Fibroblast of villous mesenchyme (primary cell): ENCODE measurements around the gene ZNF14. TPM values are rescaled to one million over a fixed set of nuclear protein-coding genes. Genes with fewer than 3 reads are reported as not detected.
"Not testable (repeated sequence)": the region's sequence is repeated elsewhere in the genome, so short reads cannot be mapped to it uniquely, and the experiment has no call there.

Experiments used
- DNase-seq: peaks from one replicate; pipeline ENCODE4 v3.0.0-alpha.2; 2010; ENCODE audit warnings: low read depth
- H3K4me3 ChIP-seq: 2 replicates; pipeline ENCODE4 v1.5.1; 2011; ENCODE audit warnings: low read depth, mild to moderate bottlenecking, low read length
- total RNA-seq: library from RNA; depleted of rRNA; stranded (reverse); fragments of >200 nt; gene quantifications from 2 replicates; pipeline ENCODE4 v1.2.3, GENCODE V29; 2012
- TF ChIP-seq, protein P1 (sequence below): IDR thresholded peaks from 2 replicates; pipeline ENCODE4 v1.5.1; 2012; ENCODE audit warnings: low read depth, mild to moderate bottlenecking, low read length; ENCODE audit not compliant: insufficient read depth

The ZNF14 gene
- total RNA-seq, 1 donor: 7.8 TPM

DNA sequence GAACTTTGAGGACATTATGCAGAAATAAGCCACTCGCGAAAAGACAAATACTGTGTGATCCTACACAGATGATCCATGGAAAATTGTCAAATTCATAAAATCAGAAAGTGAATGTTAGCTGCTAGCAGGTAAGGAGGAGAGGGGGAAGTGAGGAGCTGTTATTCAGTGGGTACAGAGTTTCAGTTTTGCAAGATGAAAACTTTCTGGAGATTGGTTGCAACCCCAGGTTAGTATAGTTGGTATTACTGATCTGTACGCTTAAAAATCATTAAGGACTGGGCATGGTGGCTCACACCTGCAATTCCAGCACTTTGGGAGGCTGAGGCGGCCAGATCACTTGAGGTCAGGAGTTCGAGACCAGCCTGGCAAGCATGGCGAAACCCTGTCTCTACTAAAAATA lies 46.3 kb downstream of the ZNF14 start:
- no peak for DNase-seq
- TF ChIP-seq, protein P1, sequence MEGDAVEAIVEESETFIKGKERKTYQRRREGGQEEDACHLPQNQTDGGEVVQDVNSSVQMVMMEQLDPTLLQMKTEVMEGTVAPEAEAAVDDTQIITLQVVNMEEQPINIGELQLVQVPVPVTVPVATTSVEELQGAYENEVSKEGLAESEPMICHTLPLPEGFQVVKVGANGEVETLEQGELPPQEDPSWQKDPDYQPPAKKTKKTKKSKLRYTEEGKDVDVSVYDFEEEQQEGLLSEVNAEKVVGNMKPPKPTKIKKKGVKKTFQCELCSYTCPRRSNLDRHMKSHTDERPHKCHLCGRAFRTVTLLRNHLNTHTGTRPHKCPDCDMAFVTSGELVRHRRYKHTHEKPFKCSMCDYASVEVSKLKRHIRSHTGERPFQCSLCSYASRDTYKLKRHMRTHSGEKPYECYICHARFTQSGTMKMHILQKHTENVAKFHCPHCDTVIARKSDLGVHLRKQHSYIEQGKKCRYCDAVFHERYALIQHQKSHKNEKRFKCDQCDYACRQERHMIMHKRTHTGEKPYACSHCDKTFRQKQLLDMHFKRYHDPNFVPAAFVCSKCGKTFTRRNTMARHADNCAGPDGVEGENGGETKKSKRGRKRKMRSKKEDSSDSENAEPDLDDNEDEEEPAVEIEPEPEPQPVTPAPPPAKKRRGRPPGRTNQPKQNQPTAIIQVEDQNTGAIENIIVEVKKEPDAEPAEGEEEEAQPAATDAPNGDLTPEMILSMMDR: no peak

DNA sequence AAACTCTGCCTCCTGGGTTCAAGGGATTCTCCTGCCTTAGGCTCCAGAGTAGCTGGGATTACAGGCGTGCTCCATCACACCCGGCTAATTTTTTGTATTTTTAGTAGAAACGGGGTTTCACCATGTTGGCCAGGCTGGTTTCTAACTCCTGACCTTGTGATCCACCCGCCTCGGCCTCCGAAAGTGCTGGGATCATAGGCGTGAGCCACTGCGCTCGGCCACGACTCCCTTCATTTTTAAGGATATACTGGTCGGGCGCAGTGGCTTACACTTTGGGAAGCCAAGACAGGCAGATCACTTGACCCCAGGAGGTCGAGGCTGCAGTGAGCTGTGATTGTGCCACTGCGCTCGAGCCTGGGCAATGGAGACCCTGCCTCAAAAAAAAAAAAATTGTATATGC lies 46.8 kb downstream of the ZNF14 start:
- H3K4me3 ChIP-seq, DNase-seq: not testable (repeated sequence)

More for the DNA sequence above, 46.3 kb downstream of the ZNF14 start:
- no peak overlapping the region for H3K4me3 ChIP-seq

DNA sequence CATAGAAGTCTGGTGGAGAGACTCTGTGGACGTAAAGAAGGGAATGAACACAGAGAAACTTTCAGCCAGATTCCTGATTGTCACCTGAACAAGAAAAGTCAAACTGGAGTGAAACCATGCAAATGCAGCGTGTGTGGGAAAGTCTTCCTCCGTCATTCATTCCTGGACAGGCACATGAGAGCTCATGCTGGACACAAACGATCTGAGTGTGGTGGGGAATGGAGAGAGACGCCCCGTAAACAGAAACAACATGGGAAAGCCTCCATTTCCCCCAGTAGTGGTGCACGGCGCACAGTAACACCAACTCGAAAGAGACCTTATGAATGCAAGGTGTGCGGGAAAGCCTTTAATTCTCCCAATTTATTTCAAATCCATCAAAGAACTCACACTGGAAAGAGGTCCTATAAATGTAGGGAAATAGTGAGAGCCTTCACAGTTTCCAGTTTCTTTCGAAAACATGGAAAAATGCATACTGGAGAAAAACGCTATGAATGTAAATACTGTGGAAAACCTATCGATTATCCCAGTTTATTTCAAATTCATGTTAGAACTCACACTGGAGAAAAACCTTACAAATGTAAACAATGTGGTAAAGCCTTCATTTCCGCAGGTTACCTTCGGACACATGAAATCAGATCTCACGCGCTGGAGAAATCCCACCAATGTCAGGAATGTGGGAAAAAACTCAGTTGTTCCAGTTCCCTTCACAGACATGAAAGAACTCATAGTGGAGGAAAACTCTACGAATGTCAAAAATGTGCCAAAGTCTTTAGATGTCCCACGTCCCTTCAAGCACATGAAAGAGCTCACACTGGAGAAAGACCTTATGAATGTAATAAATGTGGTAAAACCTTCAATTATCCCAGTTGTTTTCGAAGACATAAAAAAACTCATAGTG lies 53.5 kb downstream of the ZNF14 start:
- no peak for DNase-seq
- TF ChIP-seq, protein P1: no peak
- no peak overlapping the region for H3K4me3 ChIP-seq

DNA sequence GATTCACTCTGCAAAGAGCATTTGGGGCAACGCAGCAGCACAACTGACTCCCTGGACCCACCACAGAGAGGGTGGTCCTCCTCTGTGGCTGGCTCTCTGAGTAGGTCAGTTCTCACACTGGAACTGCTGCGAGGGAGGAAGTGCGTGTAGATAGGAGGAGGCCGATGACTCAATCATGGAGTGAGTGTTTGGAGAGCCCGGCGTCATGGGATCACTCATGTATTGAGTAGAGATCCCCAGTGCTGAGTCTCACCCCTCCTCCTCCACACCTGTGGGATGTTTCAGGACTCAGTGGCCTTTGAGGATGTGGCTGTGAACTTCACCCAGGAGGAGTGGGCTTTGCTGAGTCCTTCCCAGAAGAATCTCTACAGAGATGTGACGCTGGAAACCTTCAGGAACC lies 55.3 kb downstream of the ZNF14 start:
- TF ChIP-seq, protein P1: no peak
- DNase-seq: no peak

DNA sequence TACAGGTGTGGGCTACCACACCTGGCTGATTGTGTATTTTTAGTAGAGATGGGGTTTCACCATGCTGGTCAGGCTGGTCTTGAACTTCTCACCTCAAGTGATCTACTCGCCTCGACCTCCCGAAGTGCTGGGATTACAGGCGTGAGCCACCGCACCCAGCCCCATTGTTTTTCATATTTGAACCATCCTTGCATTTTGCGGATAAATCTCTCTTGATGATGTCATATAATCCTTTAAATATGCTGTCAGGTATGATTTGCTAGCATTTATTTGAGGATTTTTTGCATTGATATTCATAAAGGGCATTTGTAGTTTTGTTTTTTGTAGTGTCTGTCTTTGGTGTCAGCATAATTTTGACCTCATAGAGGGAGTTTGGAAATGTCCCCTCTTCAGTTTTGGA lies 58.6 kb downstream of the ZNF14 start:
- TF ChIP-seq, protein P1: no peak
- no peak overlapping the region for H3K4me3 ChIP-seq
- DNase-seq: no peak

More for the DNA sequence above, 55.3 kb downstream of the ZNF14 start:
- H3K4me3 ChIP-seq: no peak overlapping the region

DNA sequence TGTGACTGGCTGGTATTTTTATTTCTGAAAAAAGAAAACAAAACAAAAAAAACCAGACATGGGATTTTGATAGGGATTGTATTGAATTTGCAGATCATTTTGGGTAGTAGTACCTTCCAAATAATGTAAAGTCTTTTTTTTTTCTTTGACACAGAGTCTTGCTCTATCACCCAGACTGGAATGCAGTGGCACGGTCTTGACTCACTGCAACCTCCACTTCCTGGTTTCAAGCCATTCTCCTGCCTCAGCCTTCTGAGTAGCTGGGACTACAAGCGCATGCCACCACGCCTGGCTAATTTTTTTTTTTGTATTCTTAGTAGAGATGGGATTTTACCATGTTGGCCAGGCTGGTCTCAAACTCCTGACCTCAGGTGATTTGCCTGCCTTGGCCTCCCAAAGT lies 60.1 kb downstream of the ZNF14 start:
- no peak for DNase-seq
- H3K4me3 ChIP-seq: no peak overlapping the region
- TF ChIP-seq, protein P1: no peak

DNA sequence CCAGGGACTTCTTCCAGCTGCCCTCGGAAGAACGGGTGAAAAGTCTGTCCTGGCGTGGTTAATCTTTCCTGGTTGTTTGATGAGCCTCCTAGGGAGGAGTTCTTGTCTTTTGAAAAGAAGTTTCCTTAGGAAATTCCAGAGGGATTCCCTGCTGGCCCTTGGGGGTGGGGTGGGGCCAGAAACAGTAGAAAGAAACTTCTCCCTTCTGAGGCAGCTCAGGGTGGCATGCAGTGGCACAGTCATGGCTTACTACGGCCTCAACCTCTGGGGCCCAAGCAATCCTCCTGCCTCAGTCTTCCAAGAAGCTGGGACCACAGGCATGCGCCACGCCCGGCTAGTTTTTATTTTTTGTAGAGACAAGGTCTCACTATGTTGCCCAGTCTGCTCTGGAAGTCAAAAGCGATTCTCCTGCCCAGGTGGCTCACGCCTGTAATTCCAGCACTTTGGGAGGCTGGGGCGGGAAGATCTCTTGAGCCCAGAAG lies 62.8 kb downstream of the ZNF14 start:
- no peak for DNase-seq
- TF ChIP-seq, protein P1: no peak

More for the DNA sequence above, 62.8 kb downstream of the ZNF14 start:
- H3K4me3 ChIP-seq: peak overlapping the region; percentile 84
